Measurements from ENCODE around the gene SHBG. TPM values are rescaled to one million over a fixed set of nuclear protein-coding genes. Genes with fewer than 3 reads are reported as not detected.

SHBG gene
- 0.10 TPM for polyA plus RNA-seq (2012; ENCODE audit: low read depth, missing spikeins)

- no peak for FAIRE-seq
- no peak for DNase-seq (ENCODE audit: insufficient read length, low spot score)
- TF ChIP-seq SPI1 (IDR thresholded peaks at IDR 0.05; ENCODE audit: low read depth, low read length) (no peak), POLR2AphosphoS5 (IDR thresholded peaks at IDR 0.05; ENCODE audit: low read depth, low read length) (no peak), POLR2A (IDR thresholded peaks at IDR 0.05; ENCODE audit: low read depth, low read length) (no peak), PAX5 (IDR thresholded peaks at IDR 0.05; ENCODE audit: insufficient read depth, low read length, severe bottlenecking) (no peak), POU2F2 (IDR thresholded peaks at IDR 0.05; ENCODE audit: low read depth, low read length) (no peak), TAF1 (IDR thresholded peaks at IDR 0.05; ENCODE audit: low read depth, low read length) (no peak)
Observed at GRCh38 chr17:7629939-7630571, at the start of gene SHBG. SHBG (plus strand) TSS chr17:7630135; CDS start chr17:7630173, 38 bp downstream.

DNA sequence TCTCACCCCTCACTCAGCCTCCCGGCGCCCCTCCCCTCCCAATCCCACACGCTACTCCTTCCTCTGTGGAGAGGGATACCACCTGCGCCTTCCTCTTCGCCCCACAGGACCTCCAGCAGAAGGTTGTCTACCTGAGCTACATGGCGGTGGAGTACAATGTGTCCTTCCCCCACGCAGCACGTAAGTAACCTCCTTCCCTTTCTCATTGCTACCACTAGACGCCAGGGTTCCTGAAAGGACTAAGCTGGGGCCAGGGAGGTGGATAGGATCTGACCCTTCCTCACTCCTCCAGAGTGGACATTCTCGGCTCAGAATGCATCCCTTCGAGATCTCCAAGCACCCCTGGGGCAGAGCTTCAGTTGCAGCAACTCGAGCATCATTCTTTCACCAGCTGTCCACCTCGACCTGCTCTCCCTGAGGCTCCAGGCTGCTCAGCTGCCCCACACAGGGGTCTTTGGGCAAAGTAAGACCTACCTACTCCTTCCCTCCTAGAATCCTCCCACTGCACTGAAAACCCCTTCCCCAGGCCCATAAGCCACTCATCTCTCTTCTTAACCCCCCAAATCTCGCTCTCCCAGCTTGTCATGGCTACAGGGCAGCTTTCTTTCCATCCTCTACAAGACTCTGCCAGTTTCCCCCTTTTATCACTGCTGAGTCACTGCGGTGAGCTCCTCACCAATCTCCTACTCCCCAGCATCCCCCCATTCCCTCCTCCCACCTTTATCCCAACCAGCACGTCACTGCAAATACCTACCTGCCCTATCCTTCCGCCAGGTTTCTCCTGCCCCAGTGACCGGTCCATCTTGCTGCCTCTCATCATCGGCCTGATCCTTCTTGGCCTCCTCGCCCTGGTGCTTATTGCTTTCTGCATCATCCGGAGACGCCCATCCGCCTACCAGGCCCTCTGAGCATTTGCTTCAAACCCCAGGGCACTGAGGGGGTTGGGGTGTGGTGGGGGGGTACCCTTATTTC lies 49.0 kb upstream of the SHBG start:
- DNase-seq (ENCODE audit: insufficient read length, low spot score), result no peak
- TF ChIP-seq POU2F2 (IDR thresholded peaks at IDR 0.05; ENCODE audit: low read depth, low read length) (no peak), POLR2A (IDR thresholded peaks at IDR 0.05; ENCODE audit: low read depth, low read length) (peak; percentile 51; the same call in 1 of the 2 replicates)
- no peak for FAIRE-seq

GRCh38 chr17:7582396-7583252 lies 47.3 kb upstream of the SHBG start:
- DNase-seq (ENCODE audit: insufficient read length, low spot score) (no peak), FAIRE-seq (no peak)
- TF ChIP-seq TAF1 (IDR thresholded peaks at IDR 0.05; ENCODE audit: low read depth, low read length) (no peak), POLR2A (IDR thresholded peaks at IDR 0.05; ENCODE audit: low read depth, low read length) (no peak), PAX5 (IDR thresholded peaks at IDR 0.05; ENCODE audit: insufficient read depth, low read length, severe bottlenecking) (no peak), SPI1 (IDR thresholded peaks at IDR 0.05; ENCODE audit: low read depth, low read length) (no peak), POLR2AphosphoS5 (IDR thresholded peaks at IDR 0.05; ENCODE audit: low read depth, low read length) (no peak), POU2F2 (IDR thresholded peaks at IDR 0.05; ENCODE audit: low read depth, low read length) (no peak)

DNA sequence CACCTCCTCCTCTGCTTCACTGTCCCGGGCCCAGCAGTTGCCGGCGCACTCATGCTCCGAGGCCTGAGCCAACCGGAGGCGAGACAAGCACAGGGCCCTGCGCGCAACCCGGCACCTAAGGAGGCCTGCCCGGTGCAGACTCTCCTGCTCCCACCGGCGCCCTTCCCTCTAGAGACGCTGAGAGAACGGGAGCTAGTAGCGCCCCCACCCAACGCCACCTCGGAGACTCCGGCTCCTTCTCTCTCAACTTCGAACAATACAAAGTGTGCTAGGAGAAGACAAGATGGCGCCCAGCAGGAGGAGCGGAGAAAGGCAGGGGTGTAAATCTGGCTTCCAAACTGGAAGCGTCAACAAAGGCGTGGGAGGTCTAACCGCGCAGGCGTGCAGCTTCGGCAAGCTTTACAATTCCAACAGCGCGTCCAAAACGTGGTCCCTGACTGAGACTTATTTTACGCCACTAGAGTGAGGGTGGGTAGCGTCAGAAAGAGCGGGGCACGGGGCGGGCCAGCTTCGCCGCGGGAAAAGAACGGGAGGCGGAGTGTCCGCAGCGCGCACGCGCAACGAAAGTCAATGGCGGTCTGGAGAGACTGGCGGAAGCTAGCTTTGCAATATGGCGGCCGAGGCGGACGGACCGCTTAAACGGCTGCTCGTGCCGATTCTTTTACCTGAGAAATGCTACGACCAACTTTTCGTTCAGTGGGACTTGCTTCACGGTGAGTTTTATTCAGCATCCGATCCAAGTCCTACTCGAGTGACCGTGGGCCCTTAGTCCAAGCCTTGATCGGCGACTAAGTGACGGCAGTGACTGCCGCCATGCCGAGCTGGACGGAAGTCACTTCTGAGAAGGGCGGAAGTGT lies 46.5 kb upstream of the SHBG start, which contains the start of gene MPDU1:
TSS of gene MPDU1 (plus strand) at position 600 of the 857 bp plus-strand sequence. CDS start at position 611, 11 bp downstream.
- peak; percentile 82 for DNase-seq (ENCODE audit: insufficient read length, low spot score)
- FAIRE-seq, result peak; percentile 97
- TF ChIP-seq POU2F2 (IDR thresholded peaks at IDR 0.05; ENCODE audit: low read depth, low read length) (peak; percentile 64; the same call in 1 of the 2 replicates), SPI1 (IDR thresholded peaks at IDR 0.05; ENCODE audit: low read depth, low read length) (no peak), TAF1 (IDR thresholded peaks at IDR 0.05; ENCODE audit: low read depth, low read length) (peak; percentile 97), PAX5 (IDR thresholded peaks at IDR 0.05; ENCODE audit: insufficient read depth, low read length, severe bottlenecking) (no peak), POLR2AphosphoS5 (IDR thresholded peaks at IDR 0.05; ENCODE audit: low read depth, low read length) (peak; percentile 96), POLR2A (IDR thresholded peaks at IDR 0.05; ENCODE audit: low read depth, low read length) (peak; percentile 96)

DNA sequence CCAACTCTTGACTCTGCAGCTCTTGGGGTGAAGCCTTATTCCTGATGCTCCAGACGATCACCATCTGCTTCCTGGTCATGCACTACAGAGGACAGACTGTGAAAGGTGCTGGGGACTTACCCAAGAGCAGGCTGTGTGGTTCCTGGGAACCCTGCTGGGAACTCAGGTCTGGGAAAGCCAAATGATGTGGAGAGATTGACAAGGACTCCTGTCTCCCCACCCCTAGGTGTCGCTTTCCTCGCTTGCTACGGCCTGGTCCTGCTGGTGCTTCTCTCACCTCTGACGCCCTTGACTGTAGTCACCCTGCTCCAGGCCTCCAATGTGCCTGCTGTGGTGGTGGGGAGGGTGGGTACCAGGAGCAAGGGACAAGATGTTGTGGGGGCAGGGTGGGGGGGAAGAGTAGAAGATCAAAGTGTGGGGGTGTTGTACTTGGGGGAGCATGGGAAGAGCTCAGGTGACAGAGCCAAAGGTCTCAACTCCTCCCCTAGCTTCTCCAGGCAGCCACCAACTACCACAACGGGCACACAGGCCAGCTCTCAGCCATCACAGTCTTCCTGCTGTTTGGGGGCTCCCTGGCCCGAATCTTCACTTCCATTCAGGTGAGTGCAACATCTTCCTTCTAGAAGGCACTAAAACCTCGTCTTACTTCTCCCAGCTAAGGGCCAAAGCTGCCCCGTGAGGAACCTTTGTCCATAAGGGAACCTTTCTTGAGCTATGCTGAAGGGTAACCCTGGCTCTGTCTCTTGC lies 43.1 kb upstream of the SHBG start:
- TF ChIP-seq SPI1 (IDR thresholded peaks at IDR 0.05; ENCODE audit: low read depth, low read length) (no peak), POLR2A (IDR thresholded peaks at IDR 0.05; ENCODE audit: low read depth, low read length) (no peak), POU2F2 (IDR thresholded peaks at IDR 0.05; ENCODE audit: low read depth, low read length) (no peak), TAF1 (IDR thresholded peaks at IDR 0.05; ENCODE audit: low read depth, low read length) (no peak), PAX5 (IDR thresholded peaks at IDR 0.05; ENCODE audit: insufficient read depth, low read length, severe bottlenecking) (no peak), POLR2AphosphoS5 (IDR thresholded peaks at IDR 0.05; ENCODE audit: low read depth, low read length) (no peak)
- DNase-seq (ENCODE audit: insufficient read length, low spot score) (no peak), FAIRE-seq (no peak)

GRCh38 chr17:7587420-7588151 lies 42.3 kb upstream of the SHBG start:
- DNase-seq (ENCODE audit: insufficient read length, low spot score), result no peak
- FAIRE-seq, result no peak
- TF ChIP-seq SPI1 (IDR thresholded peaks at IDR 0.05; ENCODE audit: low read depth, low read length) (no peak), POLR2A (IDR thresholded peaks at IDR 0.05; ENCODE audit: low read depth, low read length) (no peak), POU2F2 (IDR thresholded peaks at IDR 0.05; ENCODE audit: low read depth, low read length) (no peak), POLR2AphosphoS5 (IDR thresholded peaks at IDR 0.05; ENCODE audit: low read depth, low read length) (no peak), PAX5 (IDR thresholded peaks at IDR 0.05; ENCODE audit: insufficient read depth, low read length, severe bottlenecking) (no peak), TAF1 (IDR thresholded peaks at IDR 0.05; ENCODE audit: low read depth, low read length) (no peak)

GRCh38 chr17:7588553-7589203 lies 41.3 kb upstream of the SHBG start:
- TF ChIP-seq PAX5 (IDR thresholded peaks at IDR 0.05; ENCODE audit: insufficient read depth, low read length, severe bottlenecking), result no peak
- TF ChIP-seq POLR2AphosphoS5 (IDR thresholded peaks at IDR 0.05; ENCODE audit: low read depth, low read length), result no peak
- no peak for TF ChIP-seq SPI1 (IDR thresholded peaks at IDR 0.05; ENCODE audit: low read depth, low read length)
- TF ChIP-seq POLR2A (IDR thresholded peaks at IDR 0.05; ENCODE audit: low read depth, low read length), result no peak
- no peak for TF ChIP-seq POU2F2 (IDR thresholded peaks at IDR 0.05; ENCODE audit: low read depth, low read length)
- no peak for TF ChIP-seq TAF1 (IDR thresholded peaks at IDR 0.05; ENCODE audit: low read depth, low read length)
- DNase-seq (ENCODE audit: insufficient read length, low spot score) (no peak), FAIRE-seq (no peak)
